Measurements from ENCODE around the gene IQGAP2. TPM values are rescaled to one million over a fixed set of nuclear protein-coding genes. Genes with fewer than 3 reads are reported as not detected.
"Not testable (repeated sequence)": the region's sequence is repeated elsewhere in the genome, so short reads cannot be mapped to it uniquely, and the experiment has no call there.

Gene IQGAP2
- total RNA-seq, 1 donor from 2014 or later, result 92.8 TPM

DNA sequence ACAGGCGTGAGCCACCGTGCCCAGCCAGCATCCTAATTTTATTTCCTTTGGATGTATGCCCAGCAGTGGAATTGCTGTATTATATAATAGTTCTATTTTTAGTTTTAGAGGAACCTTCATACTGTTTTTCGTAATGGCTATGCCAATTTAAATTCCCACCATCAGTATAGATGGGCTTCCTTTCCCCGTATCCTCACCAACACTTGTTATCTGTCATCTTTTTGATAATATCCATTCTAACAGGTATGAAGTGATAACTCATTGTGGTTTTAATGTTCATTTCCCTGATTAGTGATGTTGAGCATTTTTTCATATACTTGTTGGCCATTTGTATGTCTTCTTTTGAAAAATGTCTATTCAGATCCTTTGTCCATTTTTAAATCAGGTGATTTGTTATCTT, 325.9 kb downstream of the IQGAP2 start:
- intact Hi-C loops (cut with micrococcal nuclease), result no loop called here

DNA sequence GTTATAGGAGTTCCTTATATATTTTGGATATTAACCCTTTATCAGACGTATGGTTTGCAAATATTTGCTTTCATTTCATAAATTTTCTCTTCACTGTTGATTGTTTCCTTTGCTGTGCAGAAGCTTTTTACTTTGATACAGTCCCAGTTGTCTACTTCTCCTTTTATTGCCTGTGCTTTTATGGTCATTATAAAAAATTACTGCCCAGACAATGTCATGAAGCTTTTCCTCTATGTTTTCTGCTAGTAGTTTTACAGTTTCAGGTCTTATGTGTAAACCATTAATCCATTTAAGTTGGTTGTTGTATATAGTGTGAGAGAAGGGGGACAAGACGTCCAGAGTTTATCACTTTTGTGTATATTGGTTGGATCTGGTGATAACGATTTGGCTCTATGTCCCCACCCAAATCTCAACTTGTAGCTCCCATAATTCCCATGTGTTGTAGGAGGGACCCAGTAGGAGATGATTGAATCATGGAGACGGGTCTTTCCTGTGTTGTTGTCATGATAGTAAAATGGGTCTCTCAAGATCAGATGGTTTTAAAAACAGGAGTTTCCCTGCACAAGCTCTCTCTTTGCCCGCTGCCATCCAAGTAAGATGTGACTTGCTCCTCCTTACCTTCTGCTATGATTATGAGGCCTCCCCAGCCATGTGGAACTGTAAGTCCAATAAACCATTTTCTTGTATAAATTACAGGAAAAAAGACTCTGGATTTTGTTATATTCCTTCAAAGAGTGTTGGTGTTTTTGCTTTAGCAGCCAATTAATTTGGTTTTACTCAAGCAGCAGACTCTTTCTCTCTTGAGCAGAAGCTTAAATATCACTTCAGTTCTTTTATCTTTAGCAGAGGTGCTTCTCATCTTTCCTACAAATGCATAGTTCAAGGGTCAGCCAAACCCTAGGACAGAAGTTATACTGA, 326.5 kb downstream of the IQGAP2 start:
- intact Hi-C loops (cut with micrococcal nuclease), result loop anchor here (10.0 kb wide), 1 partner anchor 125 kb away; the partner anchor contains the start of gene S100Z

DNA sequence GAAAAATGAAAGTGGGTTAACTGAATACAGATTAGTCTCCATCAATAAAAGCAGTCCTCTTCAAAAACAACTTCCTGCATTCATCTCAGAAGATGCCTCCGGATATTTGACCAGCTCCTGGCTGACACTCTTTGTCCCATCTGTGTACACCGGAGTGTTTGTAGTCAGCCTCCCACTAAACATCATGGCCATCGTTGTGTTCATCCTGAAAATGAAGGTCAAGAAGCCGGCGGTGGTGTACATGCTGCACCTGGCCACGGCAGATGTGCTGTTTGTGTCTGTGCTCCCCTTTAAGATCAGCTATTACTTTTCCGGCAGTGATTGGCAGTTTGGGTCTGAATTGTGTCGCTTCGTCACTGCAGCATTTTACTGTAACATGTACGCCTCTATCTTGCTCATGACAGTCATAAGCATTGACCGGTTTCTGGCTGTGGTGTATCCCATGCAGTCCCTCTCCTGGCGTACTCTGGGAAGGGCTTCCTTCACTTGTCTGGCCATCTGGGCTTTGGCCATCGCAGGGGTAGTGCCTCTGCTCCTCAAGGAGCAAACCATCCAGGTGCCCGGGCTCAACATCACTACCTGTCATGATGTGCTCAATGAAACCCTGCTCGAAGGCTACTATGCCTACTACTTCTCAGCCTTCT, 329.4 kb downstream of the IQGAP2 start:
- intact Hi-C loops (cut with micrococcal nuclease), result loop anchor here (10.0 kb wide), 1 partner anchor 122 kb away; the partner anchor contains the start of gene S100Z

DNA sequence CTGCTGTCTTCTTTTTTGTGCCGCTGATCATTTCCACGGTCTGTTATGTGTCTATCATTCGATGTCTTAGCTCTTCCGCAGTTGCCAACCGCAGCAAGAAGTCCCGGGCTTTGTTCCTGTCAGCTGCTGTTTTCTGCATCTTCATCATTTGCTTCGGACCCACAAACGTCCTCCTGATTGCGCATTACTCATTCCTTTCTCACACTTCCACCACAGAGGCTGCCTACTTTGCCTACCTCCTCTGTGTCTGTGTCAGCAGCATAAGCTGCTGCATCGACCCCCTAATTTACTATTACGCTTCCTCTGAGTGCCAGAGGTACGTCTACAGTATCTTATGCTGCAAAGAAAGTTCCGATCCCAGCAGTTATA, 329.9 kb downstream of the IQGAP2 start:
- intact Hi-C loops (cut with micrococcal nuclease), result loop anchor here (10.0 kb wide), 1 partner anchor 122 kb away; the partner anchor contains the start of gene S100Z

DNA sequence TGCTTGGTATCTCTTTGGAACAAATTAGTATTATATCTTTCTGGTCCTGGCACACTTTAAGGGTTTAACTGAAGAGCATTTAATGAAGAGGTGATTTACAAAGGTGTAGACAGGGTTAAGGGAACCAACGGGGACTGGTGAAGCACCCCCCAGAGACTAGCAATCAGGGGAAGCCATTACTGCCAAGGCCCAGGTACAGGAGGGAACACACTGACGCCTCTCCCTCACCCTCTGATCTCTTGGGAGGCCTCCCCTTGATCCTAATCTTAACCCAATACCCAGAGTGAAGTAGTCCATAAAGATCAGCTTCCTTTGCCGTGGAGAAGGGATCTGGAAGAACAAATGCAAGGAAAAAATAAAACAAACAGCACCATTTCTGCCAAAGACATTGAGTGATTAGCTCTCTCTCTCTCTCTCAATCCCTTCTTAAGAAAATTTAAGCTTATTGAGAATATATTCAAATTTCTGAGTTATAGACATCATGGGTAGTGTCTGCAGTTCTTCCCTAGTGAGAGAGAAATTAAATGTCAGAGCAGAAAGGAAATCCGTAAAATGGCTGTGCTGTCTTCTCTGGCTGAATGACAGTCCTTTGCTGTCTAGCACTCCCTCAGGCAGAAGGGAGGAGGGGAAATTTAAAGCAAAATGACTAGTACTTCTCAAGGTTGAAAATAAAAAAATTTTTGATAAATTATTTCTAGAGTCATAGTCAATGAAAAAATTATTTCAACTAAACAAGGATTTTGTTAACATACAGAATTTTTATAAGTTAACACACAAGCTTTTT, 332.9 kb downstream of the IQGAP2 start:
- intact Hi-C loops (cut with micrococcal nuclease), result loop anchor here (10.0 kb wide), 1 partner anchor 119 kb away; the partner anchor contains the start of gene S100Z

DNA sequence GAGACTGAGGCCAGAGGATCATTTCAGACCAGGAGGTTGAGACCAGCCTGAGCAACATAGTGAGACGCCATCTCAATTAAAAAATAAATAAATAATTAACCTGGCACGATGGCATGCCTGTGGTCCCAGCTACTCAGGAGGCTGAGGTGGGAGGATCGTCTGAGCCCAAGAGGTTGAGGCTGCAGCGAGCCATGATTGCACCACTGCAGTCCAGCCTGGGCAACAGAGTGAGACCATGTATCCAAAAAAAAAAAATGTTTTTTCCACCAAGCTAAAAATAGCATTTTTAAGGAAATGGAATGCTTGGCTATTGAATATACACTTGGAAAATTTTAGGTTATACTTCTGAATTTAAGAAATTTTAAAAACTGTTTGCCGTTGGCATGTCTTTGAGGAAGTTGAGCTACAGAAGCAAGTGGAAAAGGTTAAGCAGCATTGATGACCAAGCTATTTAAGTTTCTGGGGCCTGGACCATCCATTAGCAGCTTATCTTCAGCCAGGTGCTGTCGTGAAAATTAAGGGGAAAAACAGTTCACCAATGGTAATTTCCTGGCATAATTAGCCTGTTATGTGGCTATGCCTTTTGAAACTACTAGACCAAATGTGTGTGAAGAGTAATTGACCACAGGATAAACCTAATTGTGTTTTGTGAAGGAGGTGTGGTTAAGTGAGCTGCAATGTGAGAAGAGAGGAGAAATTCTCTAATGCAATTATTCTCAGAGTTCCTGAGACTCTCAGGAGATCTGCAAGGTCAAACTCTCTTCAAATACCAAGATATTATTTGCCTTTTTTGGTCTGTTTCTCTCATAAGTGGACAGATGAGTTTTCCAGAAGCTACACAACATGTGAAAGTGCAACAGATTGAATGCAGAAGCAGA, 333.8 kb downstream of the IQGAP2 start:
- intact Hi-C loops (cut with micrococcal nuclease), result loop anchor here (10.0 kb wide), 1 partner anchor 118 kb away; the partner anchor contains the start of gene S100Z

DNA sequence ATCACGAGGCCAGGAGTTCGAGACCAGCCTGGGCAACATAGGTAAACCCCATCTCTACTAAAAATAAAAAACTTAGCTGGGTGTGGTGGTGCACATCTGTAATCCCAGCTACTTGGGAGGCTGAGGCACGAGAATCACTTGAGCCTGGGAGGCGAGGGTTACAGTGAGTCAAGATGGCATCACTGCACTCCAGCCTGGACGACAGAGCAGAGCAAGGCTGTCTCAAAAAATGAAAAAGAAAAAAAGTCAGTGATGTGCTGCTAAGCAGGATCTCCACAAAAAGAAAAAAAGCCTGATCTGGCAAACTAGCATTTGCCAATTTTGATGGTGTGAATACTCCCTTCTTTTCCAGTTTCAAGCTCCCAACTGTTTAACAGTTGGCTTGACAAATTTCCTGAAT, 334.8 kb downstream of the IQGAP2 start:
- intact Hi-C loops (cut with micrococcal nuclease), result loop anchor here (2.0 to 10.0 kb wide), 2 partner anchors 117 to 191 kb away; partner anchors contain the start of gene S100Z

DNA sequence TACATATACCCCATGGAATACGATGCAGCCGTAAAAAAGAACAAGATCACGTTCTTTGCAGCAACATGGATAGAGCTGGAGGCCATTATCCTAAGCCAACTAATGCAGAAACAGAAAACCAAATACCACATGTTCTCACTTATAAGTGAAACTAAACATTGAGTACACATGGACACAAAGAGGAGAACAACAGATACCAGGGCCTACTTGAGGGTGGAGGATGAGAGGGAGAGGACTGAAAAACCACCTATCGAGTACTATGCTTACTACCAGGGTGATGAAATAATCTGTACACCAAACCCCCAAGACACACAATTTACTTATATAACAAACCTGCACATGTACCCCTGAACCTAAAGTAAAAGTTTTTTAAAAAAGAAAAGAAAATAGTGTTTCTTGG, 338.4 kb downstream of the IQGAP2 start:
- intact Hi-C loops (cut with micrococcal nuclease), result not testable (repeated sequence)

DNA sequence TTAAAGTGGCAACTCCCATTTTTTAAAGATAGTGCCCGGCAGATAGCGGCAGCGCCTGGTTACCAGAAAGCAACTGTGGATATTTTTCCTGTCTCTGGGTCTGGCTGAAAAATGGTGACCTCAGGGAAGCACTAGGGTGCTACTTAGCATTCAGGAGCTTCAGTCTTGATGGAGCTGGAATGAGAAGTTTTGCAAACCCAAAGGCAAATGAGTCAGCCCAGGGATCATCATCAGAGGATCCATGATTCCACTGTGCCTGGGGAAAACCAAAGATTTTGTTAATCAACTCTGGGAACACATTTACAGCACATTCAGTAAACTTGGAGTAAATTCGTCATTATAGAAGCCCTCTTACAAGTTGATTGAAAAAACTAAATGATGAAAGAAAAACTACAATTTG, 339.5 kb downstream of the IQGAP2 start:
- intact Hi-C loops (cut with micrococcal nuclease), result no loop called here

DNA sequence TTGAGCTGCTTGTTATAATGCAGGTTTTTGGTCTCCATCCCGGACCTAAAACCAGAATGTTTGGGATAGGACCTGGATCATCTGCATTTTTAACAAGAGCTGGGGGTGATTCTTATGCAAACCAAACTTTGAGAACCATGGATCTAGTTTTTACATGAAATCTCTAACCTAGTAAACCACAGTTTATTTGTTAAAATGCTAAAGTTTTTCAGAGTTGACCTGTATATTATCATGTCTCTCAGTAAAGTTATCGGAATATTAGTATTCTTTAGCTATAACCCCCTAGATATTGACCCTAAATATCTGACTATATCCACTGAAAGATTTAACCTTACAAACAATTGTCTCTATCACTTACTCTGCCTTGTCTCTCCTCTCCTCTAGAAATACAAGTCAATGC, 341.5 kb downstream of the IQGAP2 start:
- intact Hi-C loops (cut with micrococcal nuclease), result no loop called here

DNA sequence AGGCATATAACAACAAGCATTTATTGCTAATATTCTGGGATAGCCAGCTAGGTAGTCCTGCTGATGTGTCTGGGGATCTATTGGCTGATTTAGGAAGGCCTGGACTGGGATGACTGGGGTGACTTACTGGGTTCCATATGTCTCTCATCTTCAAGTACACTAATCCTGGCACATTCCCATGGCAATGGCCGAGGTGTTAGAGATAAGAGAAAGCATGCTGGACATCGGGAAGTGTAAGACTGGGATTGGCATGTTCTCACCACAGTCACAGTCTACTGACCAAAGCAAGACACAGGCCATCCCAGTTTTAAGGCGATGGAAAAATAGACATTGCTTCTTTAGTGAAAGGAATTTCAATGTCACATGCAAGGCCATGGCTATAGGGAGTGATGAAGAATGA, 342.6 kb downstream of the IQGAP2 start:
- intact Hi-C loops (cut with micrococcal nuclease), result loop anchor here (1.0 kb wide), 1 partner anchor 29 kb away; no protein-coding TSS in a partner anchor

DNA sequence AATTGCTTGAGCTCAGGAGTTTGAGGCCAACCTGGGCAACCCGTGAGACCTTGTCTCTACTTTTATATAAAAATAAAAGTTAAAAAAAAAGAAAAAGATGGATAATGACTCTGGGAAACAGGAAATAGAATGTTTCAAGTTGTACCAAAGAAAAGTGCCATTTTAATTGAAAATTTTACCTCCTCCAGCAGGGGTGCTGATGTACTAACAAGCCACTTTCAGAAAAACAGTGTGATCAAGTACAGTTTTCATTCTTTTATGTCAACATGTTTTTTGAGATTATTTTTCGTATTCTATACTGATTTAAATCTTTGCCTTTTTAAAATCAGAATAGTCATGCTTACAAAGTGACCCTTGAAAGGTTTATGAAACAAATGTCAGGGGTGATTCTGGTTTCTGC, 343.6 kb downstream of the IQGAP2 start:
- intact Hi-C loops (cut with micrococcal nuclease), result loop anchor here (1.0 kb wide), 1 partner anchor 28 kb away; no protein-coding TSS in a partner anchor

DNA sequence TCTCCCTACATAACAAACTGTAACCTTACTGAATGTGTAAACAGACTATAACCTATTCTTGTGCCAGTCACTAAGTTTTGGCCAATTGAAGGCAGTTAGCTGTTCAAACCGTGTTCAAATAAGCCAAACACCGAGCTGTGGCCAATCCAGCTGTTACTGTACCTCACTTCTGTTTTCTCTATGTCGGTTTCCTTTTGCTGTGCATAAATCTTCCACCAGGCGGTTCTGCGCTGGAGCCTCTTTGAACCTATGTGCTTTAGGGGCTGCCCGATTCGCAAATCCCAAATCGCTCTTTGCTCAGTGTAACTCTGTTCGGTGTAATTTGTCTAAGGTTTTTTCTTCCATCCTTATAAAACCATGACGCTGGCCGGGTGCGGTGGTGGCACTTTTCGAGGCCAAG, 344.6 kb downstream of the IQGAP2 start:
- intact Hi-C loops (cut with micrococcal nuclease), result no loop called here

DNA sequence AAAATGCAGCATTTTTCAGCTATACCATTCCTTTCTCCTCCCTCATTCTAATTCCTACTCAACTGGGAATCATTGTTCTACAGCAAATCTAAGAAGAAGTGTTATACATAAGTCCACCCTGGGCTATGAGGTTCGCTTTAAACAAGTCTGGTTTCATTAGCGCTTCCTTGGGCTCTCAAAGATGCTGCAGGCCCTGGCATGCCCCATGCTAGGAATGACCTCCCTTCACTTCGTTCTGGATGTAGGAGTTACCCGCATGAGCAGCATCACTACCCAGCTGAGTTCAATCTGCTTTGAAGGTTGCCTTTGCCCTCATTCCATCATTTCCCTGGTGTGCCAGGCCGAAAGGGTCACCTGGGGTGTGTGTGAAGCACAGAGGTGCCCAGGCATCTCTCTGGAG, 348.2 kb downstream of the IQGAP2 start:
- intact Hi-C loops (cut with micrococcal nuclease), result no loop called here

DNA sequence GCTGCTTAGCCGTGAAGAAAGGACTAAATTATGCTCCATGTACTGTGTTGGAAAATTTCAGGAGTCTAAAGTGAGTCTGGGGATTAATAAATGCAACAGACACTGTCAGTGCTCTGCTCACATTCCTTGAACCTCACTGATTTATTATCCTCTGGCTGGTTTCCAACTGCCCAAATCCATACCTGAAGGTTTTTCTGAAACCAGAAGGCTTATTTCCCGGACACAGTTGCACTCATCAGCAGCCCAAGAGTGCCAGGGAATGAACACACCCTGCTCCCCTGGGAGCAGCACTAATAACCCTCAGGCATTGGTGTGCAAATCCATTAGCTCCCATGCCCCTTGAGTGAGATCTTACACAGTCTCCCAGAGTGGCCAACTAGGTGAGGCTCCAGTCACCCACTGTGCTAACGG, 351.6 kb downstream of the IQGAP2 start:
- intact Hi-C loops (cut with micrococcal nuclease), result no loop called here

DNA sequence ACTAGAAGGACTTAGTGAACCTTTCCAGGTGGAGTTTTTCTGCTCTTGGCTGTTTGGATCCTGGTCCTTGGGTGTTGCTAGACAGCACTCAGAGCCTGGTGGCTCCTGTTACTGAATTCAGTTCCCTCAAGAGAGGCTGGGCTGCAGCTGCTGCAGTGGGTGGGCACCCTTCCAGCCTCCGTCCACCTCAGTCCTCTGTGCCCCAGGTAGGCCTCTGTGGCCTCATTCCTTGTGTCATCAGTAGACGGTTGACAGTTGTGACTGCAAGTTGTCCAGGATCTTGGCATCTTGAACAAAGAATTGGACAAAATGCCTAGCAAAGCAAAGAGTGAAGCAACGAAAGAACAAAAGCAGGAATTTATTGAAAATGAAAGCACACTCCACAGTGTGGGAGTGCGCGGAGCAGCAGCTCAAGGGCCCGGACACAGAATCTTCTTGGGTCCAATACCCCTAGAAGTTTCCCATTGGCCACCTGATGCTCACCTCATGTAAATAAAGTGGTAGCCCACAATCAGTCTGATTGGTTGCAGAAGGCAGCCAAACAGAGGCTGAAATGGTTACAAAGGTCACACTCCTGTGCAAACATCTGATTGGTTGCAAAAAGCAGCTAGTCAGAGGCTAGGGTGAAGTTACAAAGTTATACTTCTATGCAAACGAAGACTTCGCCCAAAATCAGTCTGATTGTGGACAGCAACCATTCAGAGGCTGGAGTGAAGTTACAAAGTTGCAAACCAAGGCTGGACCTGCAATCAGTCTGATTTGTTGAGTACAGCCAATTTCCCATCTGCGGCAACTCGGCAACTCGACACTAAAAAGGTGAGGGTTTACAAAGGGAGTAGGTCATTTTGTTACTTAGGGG, 352.9 kb downstream of the IQGAP2 start:
- intact Hi-C loops (cut with micrococcal nuclease), result no loop called here

DNA sequence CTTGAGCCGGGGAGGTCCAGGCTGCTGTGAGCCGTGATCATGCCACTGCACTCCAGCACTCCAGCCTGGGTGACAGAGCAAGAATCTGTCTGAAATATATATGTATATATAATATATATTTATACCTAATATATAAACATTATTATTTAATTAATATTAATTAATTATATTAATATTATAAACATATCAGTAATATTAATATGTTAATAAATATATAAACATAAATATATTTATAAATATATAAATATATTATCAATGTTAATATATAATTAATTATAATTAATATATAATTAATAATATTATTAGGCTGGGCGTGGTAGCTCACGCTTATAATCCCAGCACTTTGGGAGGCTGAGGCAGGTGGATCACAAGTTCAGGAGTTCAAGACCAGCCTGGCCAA, 354.0 kb downstream of the IQGAP2 start:
- intact Hi-C loops (cut with micrococcal nuclease), result no loop called here
